Activated CD4-positive, alpha-beta T cell treated with anti-CD3 and anti-CD28 coated beads, Interleukin-2, Interleukin-4, amounts not matched to agents 100 ng/mL and 50 ng/mL, durations not matched to agents 16 hours and 8 hours (primary cell): Measurements from ENCODE around the gene DNAAF8.
"Not testable (repeated sequence)": the region's sequence is repeated elsewhere in the genome, so short reads cannot be mapped to it uniquely, and the experiment has no call there.

Source experiments
- DNase-seq: peaks from one replicate; pipeline ENCODE4 v3.0.0-alpha.2; 2020; ENCODE audit warnings: low spot score

The DNAAF8 gene

DNA sequence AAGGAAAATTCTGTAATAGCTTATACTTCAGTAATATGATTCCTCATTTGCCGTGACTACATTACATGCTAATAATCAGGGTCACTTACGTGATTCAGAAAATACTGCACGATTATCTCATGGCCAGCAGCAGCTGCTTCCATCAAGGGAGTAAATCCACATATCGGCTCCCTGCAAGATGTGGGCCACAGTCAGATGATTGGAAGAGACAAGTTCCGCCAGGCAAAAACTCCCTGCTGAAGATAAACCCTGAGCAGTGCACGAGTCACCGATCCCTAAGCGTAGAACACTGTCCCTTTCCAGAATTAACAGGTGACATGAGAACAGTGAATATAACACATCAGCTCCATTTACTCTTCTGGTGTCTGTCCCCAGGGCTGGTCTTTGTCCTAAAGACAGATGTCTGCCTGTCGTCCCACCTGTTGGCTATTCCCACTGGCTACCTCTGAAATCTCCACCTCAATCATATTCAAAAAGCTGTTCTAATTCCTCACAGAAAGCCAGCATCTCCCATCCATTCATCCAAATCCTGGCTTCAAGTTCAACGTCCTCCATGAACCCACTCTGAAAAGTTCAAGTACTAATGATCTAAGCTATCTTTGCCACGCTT is 9.6 kb upstream of the DNAAF8 start:
- DNase-seq, result no peak

GRCh38 chr16:4726616-4727015 is 7.7 kb upstream of the DNAAF8 start:
- no peak for DNase-seq

DNA sequence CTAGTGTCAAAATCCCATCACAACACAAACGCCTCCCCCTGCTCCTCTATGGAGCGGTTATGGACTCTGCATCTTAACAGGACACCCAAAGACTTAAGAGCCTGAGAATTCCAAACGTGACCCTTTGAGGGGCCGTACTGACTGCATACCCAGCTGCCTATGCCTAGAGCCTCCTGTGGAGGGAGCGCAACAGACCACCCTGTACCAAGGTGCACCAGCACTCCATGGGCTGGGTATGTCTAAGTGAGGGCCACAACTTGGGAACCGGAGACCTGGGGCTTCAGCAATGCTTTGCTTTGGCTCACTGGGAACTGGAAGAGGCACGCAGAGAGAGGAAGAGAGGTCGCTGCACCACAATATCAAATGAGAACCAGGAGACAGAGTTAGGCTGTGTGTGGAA is 5.7 kb upstream of the DNAAF8 start:
- no peak for DNase-seq

DNA sequence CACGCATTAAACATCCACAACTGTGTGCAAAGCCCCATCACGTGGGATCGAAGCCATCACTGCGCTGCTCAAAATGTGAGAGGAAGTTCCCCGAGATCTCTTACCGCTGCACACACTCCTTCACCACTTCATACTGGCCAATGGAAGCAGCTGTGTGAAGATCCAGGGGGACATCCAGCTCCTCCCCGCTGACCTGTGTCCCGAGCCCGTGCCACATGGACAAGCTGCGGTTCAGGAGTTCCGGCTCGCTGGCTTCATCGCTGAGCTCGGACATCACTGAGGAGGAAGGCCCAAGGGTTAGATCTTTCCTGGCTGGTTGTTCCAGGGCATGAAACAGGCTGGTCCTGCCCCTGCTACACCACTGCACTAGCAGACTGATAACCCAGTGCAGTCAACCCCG is 4.5 kb upstream of the DNAAF8 start:
- no peak for DNase-seq

DNA sequence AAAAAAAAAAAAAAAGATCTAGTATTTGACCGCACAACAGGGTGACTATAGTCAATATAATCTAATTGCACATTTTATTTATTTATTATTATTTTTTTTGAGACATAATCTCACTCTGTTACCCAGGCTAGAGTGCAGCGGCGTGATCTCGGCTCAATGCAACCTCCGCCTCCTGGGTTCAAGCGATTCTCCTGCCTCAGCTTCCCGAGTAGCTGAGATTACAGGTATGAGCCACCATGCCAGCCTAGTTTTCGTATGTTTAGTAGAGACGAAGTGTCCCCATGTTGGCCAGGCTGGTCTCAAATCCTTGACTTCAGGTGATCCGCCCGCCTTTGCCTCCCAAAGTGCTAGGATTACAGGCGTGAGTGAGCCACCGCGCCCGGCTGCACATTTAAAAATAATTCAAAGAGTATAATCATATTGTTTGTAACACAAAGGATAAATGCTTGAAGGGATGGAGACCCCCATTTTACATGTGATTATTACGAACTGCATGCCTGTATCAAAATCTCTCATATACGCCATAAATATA is 1.1 kb upstream of the DNAAF8 start:
- DNase-seq, result no peak

GRCh38 chr16:4733747-4734062 is 632 bp upstream of the DNAAF8 start:
- no peak for DNase-seq

DNA sequence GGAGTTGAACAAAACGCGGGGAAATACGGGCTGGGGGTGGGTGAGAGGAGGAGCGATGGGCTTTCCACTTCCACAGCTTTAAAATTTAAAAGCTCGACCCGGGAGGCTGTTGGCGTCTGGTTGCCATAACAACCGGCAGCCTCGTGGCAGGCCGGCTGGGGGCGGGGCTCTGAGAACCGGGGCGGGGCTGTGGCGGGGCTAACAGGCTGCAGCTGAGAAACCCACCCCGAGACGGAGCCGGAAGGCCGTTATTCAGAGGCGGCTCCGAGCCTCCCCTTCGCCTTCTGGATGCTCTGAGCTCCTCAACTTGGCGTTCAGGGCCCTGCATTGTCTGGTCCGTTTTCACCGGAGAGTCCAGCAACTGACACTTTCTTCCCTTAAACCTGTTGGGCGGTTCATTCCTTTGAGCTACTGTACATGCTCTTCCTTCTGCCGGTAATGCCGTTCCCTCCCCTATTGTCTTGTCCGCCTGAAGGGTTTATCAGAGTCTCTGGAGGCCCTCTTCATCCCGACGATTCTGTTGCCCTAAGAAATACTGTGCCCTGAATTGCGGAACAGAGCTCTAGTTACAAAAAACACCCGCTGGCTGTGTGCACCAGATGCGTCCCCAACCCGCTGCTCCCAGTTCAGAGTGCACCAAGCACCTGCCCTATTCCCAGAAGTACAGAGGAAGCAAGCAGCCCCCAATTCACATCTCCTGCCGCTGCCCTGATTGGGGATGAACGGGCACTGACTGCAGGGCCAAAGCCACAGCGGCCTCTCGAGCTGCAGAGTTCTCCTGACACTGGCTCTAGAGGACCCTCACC is 596 bp downstream of the DNAAF8 start:
- DNase-seq, result peak; percentile 92

DNA sequence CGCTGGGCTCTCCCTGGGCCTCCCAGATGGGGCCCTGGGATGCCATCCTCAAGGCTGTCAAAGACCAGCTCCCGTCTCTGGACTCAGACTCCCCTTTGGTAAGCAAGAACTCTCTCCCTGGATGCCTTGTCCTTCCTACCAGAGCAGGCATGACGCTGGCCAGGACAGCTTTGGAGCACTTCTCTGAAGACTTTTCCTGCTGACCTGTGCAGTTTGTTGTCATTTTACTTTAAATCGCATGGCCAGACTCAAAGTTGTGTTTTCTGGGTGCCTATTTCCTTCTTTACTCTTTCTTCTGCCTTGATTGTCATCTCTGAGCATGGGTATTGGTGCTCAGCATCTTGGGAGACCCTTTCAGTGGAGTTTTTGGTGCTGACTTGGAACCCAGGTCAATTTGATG is 2.2 kb downstream of the DNAAF8 start:
- DNase-seq, result no peak

- DNase-seq, result no peak
Observed at GRCh38 chr16:4737545-4737944, 3.2 kb downstream of the DNAAF8 start.

DNA sequence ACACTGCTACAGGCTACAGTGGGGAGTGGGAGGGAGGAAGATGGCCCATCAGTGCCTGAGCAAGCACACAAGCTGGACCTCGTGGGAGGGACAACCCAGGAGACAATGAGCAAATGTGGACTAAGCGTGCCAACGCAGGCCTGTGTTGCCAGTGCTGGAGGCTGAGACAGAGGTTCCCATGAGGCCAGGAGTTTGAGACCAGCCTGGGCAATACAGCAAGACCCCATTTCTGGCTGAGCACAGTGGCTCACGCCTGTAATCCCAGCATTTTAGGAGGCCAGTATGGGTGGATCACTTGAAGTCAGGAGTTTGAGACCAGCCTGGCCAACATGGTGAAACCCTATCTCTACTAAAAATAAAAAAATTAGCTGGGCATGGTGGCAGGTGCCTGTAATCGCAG is 4.0 kb downstream of the DNAAF8 start:
- DNase-seq, result not testable (repeated sequence)

- DNase-seq, result no peak
Observed at GRCh38 chr16:4743226-4743878, 9.0 kb downstream of the DNAAF8 start.

DNA sequence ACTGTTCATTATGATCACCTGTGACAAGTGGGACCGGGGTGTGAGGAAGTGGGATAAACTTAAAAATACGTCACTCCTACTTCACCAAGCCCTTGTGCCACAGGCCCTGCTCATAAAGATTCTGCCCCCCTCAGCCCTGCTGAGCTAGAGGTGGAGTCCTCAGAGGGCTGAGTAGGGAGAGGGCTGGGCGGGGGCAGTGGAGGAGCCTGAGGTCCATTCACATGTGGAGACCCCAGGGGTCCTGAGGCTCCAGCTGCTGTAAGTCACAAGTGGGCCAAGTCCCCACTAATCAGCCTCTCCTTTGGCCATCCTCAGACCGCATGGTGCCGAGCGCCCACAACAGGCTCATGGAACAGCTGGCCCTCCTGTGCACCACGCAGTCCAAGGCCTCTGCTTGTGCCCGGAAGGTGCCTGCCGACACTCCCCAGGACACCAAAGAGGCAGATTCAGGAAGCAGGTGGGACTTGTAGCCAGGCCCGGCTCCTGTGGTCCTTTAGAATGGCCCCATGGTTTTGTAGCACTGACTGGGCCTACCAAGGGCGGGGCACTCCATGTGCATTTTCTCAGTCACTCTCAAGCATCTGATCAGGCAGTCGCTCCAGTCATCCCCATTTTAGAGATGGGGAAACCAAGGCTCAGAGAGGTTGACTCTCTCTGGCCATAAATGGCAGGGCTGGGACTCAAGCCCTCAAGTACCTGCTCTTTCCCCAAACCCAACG is 10.4 kb downstream of the DNAAF8 start:
- no peak for DNase-seq

GRCh38 chr16:4745274-4745569 is 10.9 kb downstream of the DNAAF8 start:
- no peak for DNase-seq

- no peak for DNase-seq
Observed at GRCh38 chr16:4746215-4746614, 11.9 kb downstream of the DNAAF8 start.

DNA sequence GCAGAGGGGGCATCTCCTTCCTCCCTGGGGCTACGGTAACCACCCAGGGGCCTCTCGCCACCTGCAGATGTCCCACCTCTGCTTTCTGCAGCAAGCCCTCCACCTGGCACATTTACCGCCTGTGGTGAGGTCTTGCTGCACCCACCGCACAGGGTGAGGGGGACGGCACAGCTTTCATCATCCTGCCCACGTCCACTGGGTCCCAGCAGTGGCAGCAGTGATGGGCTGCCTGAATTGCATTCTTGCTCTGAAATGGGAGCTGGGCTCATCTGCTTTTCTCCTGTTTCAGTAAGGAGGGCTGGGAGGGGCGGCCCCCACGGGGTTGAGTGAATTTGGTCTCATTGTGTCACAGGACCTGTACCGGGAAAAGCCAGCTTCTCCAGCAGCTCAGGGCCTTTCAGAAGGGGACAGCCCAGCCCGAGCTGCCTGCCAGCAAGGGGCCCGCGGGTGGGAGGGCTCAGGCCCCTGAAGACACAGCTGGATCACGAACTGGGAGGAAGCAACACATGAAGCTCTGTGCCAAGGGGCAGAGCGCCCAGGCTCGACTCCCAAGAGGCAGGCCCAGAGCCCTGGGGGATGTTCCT is 12.7 kb downstream of the DNAAF8 start:
- DNase-seq, result no peak

GRCh38 chr16:4747906-4748681 is 13.8 kb downstream of the DNAAF8 start:
- DNase-seq, result no peak

DNA sequence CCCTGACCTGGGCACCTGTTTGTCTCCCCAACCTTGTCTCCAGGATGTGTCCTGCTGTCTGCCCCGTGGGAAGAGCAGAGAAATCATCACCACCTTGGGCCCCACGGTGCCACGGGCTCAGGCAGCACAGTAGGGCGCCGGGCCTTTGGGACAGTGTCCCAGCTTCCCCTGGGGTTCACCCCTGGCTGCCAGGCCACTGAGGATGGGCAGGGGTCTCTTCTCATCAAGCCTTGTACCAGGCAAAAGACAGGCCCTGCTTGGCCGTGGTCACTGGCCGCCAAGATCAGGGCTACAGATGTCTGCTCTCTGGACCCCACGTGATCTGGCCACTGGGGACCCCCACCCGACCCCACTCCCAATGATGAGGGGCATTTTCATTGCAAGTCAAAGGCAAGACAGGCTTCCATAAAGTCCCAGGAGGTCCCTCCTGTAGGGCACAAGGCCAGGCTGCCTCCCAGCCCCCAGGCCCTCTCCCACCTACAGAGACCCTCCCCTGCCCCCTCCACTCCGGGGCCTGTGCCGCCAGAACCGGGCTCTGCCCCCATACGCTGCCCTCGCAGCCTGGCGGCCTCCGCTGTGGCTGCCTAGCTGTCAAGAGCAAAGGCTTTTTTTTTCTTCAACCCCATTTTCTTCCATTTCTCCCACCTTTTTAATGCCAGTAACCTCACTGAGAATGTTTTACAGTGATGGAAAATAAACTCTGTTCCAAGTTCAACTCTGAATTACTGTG is 14.5 kb downstream of the DNAAF8 start:
- no peak for DNase-seq

GRCh38 chr16:4749700-4750257 is 15.4 kb downstream of the DNAAF8 start:
- DNase-seq, result no peak

DNA sequence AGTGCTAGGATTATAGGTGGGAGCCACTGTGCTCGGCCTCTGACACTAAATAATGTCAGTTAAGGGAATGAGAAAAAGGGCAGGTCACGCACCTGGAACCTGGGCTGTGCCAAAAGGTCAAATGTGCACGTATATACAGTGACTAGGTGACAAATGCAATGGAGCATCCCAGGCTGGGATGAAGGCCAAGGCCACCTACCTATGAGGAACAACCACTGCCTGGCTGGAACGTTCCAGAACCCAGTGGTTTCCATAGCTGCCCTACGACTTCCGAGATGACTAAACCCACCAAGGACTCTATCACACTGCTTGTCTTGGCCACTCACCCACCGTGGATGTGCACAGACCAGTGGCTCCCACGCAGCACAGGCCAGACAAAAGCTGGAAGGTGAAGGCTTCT is 16.6 kb downstream of the DNAAF8 start:
- DNase-seq, result no peak

- no peak for DNase-seq
Observed at GRCh38 chr16:4752351-4753100, 18.2 kb downstream of the DNAAF8 start.
